Measurements from ENCODE around the gene CNPPD1. TPM values are rescaled to one million over a fixed set of nuclear protein-coding genes. Genes with fewer than 3 reads are reported as not detected.
"Not testable (repeated sequence)": the region's sequence is repeated elsewhere in the genome, so short reads cannot be mapped to it uniquely, and the experiment has no call there.

Gene CNPPD1
- total and polyA plus RNA-seq, 7 donors, result 24.1 to 79.5 (median 38.5) TPM

DNA sequence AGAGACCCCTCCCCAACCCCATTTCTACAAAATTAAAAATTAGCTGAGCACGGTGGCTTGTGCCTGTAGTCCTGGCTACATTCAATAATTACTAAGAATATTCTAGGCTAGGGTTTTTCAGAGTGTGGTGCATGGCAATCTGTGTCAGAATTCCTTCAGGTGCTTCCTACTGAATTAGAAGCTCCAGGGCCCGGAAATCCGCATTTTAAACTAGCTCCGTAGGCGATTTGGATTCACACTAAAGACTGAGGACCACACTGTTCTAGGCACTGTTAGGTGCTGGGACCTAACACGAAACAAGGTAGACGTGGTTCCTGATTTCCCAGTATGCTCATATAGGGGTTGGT, 29.2 kb upstream of the CNPPD1 start:
- peak overlapping the region; percentile 93 to 97 (median 96) for H3K27ac ChIP-seq
- TF ChIP-seq POLR2AphosphoS5 (IDR thresholded peaks at IDR 0.05), result no peak
- TF ChIP-seq POLR2A (IDR thresholded peaks at IDR 0.05), result no peak
- TF ChIP-seq, protein P1, sequence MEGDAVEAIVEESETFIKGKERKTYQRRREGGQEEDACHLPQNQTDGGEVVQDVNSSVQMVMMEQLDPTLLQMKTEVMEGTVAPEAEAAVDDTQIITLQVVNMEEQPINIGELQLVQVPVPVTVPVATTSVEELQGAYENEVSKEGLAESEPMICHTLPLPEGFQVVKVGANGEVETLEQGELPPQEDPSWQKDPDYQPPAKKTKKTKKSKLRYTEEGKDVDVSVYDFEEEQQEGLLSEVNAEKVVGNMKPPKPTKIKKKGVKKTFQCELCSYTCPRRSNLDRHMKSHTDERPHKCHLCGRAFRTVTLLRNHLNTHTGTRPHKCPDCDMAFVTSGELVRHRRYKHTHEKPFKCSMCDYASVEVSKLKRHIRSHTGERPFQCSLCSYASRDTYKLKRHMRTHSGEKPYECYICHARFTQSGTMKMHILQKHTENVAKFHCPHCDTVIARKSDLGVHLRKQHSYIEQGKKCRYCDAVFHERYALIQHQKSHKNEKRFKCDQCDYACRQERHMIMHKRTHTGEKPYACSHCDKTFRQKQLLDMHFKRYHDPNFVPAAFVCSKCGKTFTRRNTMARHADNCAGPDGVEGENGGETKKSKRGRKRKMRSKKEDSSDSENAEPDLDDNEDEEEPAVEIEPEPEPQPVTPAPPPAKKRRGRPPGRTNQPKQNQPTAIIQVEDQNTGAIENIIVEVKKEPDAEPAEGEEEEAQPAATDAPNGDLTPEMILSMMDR (IDR thresholded peaks at IDR 0.05), result no peak
- no peak for TF ChIP-seq EP300 (IDR thresholded peaks at IDR 0.05)
- peak; percentile 21 for DNase-seq
- intact Hi-C loops (cut with DNase I), result loop anchor here (1.0 kb wide), 1 partner anchor 29 kb away; no protein-coding TSS in a partner anchor
- H3K9me3 ChIP-seq, result no peaks in the 10 kb centered on the region
- H3K36me3 ChIP-seq, result peaks cover 0 to 31% (median 13%) of the 10 kb centered on the region in 4 donors
- H3K4me3 ChIP-seq, result peak overlapping the region; percentile 62 to 76 (median 68)
- peaks cover 0 to 22% (median 19%) of the 10 kb centered on the region in 4 donors for H3K4me1 ChIP-seq
- H3K27me3 ChIP-seq, result no peaks in the 10 kb centered on the region
- 7 to 15% methylated on average over 7 of the region's 7 CpGs for WGBS, 2 donors

DNA sequence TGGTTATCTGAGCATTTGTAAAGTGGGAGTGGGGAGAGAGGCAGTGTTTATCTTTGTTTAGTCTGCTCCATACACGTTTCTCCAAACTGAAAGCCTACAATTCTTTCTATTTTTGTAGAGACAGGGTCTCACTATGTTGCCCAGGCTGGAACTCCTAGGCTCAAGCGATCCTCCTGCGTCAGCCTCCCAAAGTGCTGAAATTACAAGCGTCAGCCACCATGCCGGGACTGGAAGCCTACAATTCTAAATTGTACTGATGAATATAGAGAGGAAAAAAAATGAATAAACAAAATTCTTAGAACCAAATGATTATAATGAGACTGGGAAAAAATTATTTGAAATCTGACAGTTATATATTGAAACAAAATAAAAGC, 28.4 kb upstream of the CNPPD1 start:
- TF ChIP-seq, protein P1 (IDR thresholded peaks at IDR 0.05), result no peak
- no peak for TF ChIP-seq POLR2AphosphoS5 (IDR thresholded peaks at IDR 0.05)
- no peak for TF ChIP-seq POLR2A (IDR thresholded peaks at IDR 0.05)
- no peak for TF ChIP-seq EP300 (IDR thresholded peaks at IDR 0.05)
- H3K27me3 ChIP-seq, result no peaks in the 10 kb centered on the region
- intact Hi-C loops (cut with DNase I), result no loop called here

DNA sequence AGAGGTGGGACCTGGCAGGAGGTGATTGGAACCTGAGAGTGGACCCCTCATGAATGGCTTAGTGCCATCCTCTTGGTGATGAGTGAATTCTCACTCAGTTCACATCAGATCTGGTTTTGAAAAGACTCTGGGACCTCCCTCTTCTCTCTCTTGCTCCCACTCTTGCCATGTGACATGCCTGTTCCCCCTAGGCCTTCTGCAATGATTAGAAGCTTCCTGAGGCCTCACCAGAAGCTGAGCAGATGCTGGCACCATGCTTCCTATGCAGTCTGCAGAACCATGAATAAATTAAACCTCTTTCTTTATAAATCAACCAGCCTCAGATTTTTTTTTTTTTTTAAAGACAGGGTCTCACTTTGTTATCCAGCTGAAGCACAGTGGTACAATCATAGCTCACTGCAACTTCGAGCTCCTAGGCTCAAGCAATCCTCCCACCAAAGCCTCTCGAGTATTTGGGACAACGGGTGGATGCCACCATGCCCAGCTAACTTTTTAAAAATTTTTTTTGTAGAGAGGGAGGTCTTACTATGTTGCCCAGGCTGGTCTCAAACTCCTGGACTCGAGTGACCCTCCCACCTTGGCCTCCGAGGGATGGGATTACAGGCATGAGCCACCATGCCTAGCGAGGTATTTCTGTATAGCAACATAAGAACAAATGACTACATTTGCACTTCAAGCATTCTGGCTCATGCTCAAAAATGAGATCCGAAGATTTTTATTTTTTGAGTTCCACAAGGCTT, 27.9 kb upstream of the CNPPD1 start:
- H3K36me3 ChIP-seq, result peaks cover 0 to 19% (median 6%) of the 10 kb centered on the region in 4 donors

More for the DNA sequence above, 28.4 kb upstream of the CNPPD1 start:
- no peak overlapping the region for H3K27ac ChIP-seq
- no peak overlapping the region for H3K4me3 ChIP-seq
- 87 to 91% methylated on average over 5 of the region's 5 CpGs for WGBS, 2 donors
- DNase-seq, result peak; percentile 33
- peaks cover 0 to 24% (median 9%) of the 10 kb centered on the region in 4 donors for H3K36me3 ChIP-seq
- H3K4me1 ChIP-seq, result peaks cover 0 to 22% (median 19%) of the 10 kb centered on the region in 4 donors
- H3K9me3 ChIP-seq, result no peaks in the 10 kb centered on the region

DNA sequence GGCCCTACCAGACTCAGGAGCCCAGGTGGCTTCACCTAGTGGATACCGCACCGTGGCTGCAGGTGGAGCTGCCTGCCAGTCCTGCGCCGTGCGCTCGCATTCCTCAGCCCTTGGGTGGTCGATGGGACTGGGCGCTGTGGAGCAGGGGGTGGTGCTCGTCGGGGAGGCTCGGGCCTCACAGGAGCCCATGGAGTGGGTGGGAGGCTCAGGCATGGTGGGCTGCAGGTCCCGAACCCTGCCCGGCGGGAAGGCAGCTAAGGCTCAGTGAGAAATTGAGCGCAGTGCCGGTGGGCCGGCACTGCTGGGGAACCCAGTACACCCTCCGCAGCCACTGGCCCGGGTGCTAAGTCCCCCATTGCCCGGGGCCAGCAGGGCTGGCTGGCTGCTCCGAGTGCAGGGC, 24.6 kb upstream of the CNPPD1 start:
- intact Hi-C loops (cut with DNase I), result not testable (repeated sequence)
- 92 to 93% methylated on average over 21 of the region's 21 CpGs for WGBS, 2 donors

More for the DNA sequence above, 27.9 kb upstream of the CNPPD1 start:
- H3K27me3 ChIP-seq, result peaks cover 0 to 4% (median 0%) of the 10 kb centered on the region in 3 donors
- no peak overlapping the region for H3K27ac ChIP-seq
- H3K4me1 ChIP-seq, result peaks cover 0 to 22% (median 19%) of the 10 kb centered on the region in 4 donors
- DNase-seq, result peak; percentile 36
- intact Hi-C loops (cut with DNase I), result no loop called here
- H3K4me3 ChIP-seq, result no peak overlapping the region
- H3K9me3 ChIP-seq, result no peaks in the 10 kb centered on the region
- TF ChIP-seq POLR2AphosphoS5 (IDR thresholded peaks at IDR 0.05) (no peak), POLR2A (IDR thresholded peaks at IDR 0.05) (no peak), EP300 (IDR thresholded peaks at IDR 0.05) (no peak)
- TF ChIP-seq, protein P1 (IDR thresholded peaks at IDR 0.05), result no peak
- 94 to 95% methylated on average over 7 of the region's 7 CpGs for WGBS, 2 donors

DNA sequence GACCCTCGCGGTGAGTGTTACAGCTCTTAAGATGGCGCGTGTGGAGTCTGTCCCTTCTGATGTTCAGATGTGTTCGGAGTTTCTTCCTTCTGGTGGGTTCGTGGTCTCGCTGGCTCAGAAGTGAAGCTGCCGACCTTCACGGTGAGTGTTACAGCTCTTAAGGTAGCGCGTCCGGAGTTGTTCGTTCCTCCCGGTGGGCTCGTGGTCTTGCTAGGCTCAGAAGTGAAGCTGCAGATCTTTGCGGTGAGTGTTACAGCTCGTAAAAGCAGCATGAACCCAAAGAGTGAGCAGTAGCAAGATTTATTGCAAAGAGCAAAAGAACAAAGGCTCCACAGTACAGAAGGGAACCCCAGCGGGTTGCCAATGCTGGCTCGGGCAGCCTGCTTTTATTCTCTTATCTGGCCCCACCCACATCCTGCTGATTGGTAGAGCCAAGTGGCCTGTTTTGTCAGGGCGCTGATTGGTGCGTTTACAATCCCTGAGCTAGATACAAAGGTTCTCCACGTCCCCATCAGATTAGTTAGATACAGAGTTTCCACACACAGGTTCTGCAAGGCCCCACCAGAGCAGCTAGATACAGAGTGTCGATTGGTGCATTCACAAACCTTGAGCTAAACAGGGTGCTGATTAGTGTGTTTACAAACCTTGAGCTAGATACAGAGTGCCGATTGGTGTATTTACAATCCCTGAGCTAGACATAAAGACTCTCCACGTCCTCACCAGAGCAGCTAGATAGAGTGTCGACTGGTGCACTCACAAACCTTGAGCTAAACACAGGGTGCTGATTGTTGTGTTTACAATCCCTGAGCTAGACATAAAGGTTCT, 24.0 kb upstream of the CNPPD1 start:
- H3K4me3 ChIP-seq; H3K4me1 ChIP-seq; H3K9me3 ChIP-seq; H3K27ac ChIP-seq; H3K36me3 ChIP-seq; intact Hi-C loops (cut with DNase I): not testable (repeated sequence)
- H3K27me3 ChIP-seq, result peaks cover 0 to 13% (median 0%) of the 10 kb centered on the region in 3 donors
- peak; percentile 24 for DNase-seq
- 72 to 76% methylated on average over 25 of the region's 26 CpGs for WGBS, 2 donors

More for the DNA sequence above, 24.6 kb upstream of the CNPPD1 start:
- DNase-seq, result peak; percentile 36
- H3K27me3 ChIP-seq, result peaks cover 0 to 13% (median 0%) of the 10 kb centered on the region in 3 donors
- not testable (repeated sequence) for H3K9me3 ChIP-seq, H3K4me3 ChIP-seq, H3K36me3 ChIP-seq, H3K4me1 ChIP-seq, H3K27ac ChIP-seq
